PC-3 (cell line): ENCODE results near the gene API5.
A peak's percentile ranks its signal among the peaks of the same experiment; 100 is the strongest.

Experiments used
- CTCF ChIP-seq: fragments of 300-600 bp; sonication (generic); conservative IDR thresholded peaks from 2 replicates; pipeline ENCODE4 v1.5.1; 2017; ENCODE audit warnings: antibody characterized with exemption, low read depth, mild to moderate bottlenecking, low read length
- EZH2 ChIP-seq: fragments of 300-600 bp; sonication (generic); IDR thresholded peaks from one replicate; pipeline ENCODE4 v1.6.1; 2017; ENCODE audit warnings: antibody characterized with exemption, mild to moderate bottlenecking, low read length; ENCODE audit not compliant: unreplicated experiment

- peak; percentile 96 for TF ChIP-seq CTCF
- TF ChIP-seq EZH2 = no peak
Measured at GRCh38 chr11:43282607-43283440, 29.0 kb upstream of the API5 start.
